Measurements from ENCODE around the gene BIN1.
A peak's percentile ranks its signal among the peaks of the same experiment; 100 is the strongest.

BIN1 gene

DNA sequence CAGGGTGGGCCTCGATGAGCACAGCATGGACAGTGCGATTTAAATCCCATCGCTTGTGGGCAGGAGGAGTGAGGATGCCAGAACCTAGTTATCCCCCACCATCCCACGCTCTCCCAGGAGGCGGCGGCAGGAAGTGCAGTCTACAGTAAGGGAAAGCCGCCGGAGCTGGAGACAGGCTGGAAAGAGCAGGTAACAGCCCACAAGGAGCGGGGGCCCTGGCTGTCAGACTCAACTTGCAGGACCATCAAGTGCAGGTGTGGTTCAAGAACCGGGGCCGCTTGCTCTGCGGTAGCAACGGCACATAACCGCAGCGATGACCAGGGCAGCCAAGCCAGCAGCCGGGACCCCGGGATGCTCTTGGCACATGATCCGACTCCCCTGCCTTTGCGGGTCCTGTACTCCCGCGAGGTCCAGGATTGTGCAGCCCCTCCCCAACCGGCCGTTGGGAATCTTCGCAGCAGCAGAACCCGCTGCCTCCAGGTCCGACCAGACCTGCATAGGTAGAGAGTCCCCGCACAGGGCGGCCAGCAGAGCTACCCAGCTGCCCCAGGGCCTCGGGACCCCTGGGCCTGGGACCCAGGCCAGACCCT lies 82.1 kb downstream of the BIN1 start:
- Histone ChIP-seq H3K36me3 (ENCODE audit: control insufficient read depth in 1 of 2, insufficient read depth in 2 of 2, low read length in 2 of 2) (no peaks in the 10 kb centered on the region), H2BK12ac (ENCODE audit: low read length) (no peak overlapping the region), H3K4ac (ENCODE audit: low read depth, low read length) (no peak overlapping the region), H3K4me1 (ENCODE audit: control insufficient read depth in 1 of 2, insufficient read depth in 2 of 2, low read length in 2 of 2) (peaks cover 5 to 7% of the 10 kb centered on the region in 2 experiments), H3K9ac (ENCODE audit: low read length) (no peak overlapping the region), H3K9me3 (ENCODE audit: insufficient read depth, low read depth, low read length) (no peaks in the 10 kb centered on the region), H2AK5ac (ENCODE audit: low read length) (no peak overlapping the region), H2BK5ac (ENCODE audit: low read depth, low read length, poor library complexity) (no peak overlapping the region), H3K79me2 (ENCODE audit: control insufficient read depth, insufficient read depth, low read length, poor library complexity) (no peaks in the 10 kb centered on the region), H4K12ac (ENCODE audit: low read depth, low read length) (no peak overlapping the region), H4K8ac (ENCODE audit: low read depth, low read length) (peak overlapping the region; percentile 6), H3K18ac (ENCODE audit: low read length) (no peak overlapping the region), H3K4me3 (ENCODE audit: low read depth, low read length) (peak overlapping the region; percentile 68), H3K4me2 (ENCODE audit: low read length) (peak overlapping the region; percentile 74), H2BK120ac (ENCODE audit: insufficient read depth, low read length, poor library complexity) (no peak overlapping the region), H3K27me3 (ENCODE audit: insufficient read depth, low read length) (no peaks in the 10 kb centered on the region), H3K14ac (ENCODE audit: low read length) (no peak overlapping the region), H4K91ac (ENCODE audit: low read depth, low read length) (no peak overlapping the region), H3K23ac (ENCODE audit: low read length) (no peak overlapping the region), H2AFZ (ENCODE audit: insufficient read depth, low read length, poor library complexity) (peak overlapping the region; percentile 56), H3K27ac (ENCODE audit: low read depth, low read length) (no peak overlapping the region), H3K79me1 (ENCODE audit: low read length) (peaks cover 2% of the 10 kb centered on the region)
- DNase-seq: no peak
- WGBS (ENCODE audit: extremely low coverage, insufficient coverage, insufficient read length): no CpG with 5 or more reads among the region's 29 CpGs

DNA sequence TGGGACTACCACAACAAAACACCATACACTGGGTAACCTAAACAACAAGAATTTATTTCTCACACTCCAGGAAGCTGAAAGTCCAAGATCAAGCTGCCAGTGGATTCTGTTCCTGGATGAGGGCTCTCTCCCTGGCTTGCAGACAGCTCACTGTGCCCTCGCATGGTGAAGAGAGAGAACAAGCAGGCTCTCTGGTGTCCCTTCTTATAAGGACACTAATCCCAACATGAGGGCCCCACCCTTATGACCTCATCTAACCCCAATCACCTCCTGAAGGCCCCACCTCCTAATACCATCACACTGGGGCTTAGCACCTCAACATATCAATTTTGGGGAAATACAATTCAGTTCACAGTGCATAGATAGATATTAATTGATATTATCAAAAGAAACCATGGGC lies 83.5 kb downstream of the BIN1 start:
- no peak overlapping the region for H3K9ac ChIP-seq (ENCODE audit: low read length)
- H2BK5ac ChIP-seq (ENCODE audit: low read depth, low read length, poor library complexity): no peak overlapping the region
- no peak overlapping the region for H2BK120ac ChIP-seq (ENCODE audit: insufficient read depth, low read length, poor library complexity)
- no peaks in the 10 kb centered on the region for H3K36me3 ChIP-seq (ENCODE audit: control insufficient read depth in 1 of 2, insufficient read depth in 2 of 2, low read length in 2 of 2)
- no peak overlapping the region for H4K12ac ChIP-seq (ENCODE audit: low read depth, low read length)
- H3K4ac ChIP-seq (ENCODE audit: low read depth, low read length): no peak overlapping the region
- peaks cover 2% of the 10 kb centered on the region for H3K79me1 ChIP-seq (ENCODE audit: low read length)
- H2BK12ac ChIP-seq (ENCODE audit: low read length): no peak overlapping the region
- H2AK5ac ChIP-seq (ENCODE audit: low read length): no peak overlapping the region
- no peaks in the 10 kb centered on the region for H3K27me3 ChIP-seq (ENCODE audit: insufficient read depth, low read length)
- no peaks in the 10 kb centered on the region for H3K9me3 ChIP-seq (ENCODE audit: insufficient read depth, low read depth, low read length)
- no peak overlapping the region for H3K27ac ChIP-seq (ENCODE audit: low read depth, low read length)
- H3K4me1 ChIP-seq (ENCODE audit: control insufficient read depth in 1 of 2, insufficient read depth in 2 of 2, low read length in 2 of 2): peaks cover 5 to 7% of the 10 kb centered on the region in 2 experiments
- H4K91ac ChIP-seq (ENCODE audit: low read depth, low read length): no peak overlapping the region
- H3K4me3 ChIP-seq (ENCODE audit: low read depth, low read length): no peak overlapping the region
- H3K79me2 ChIP-seq (ENCODE audit: control insufficient read depth, insufficient read depth, low read length, poor library complexity): no peaks in the 10 kb centered on the region
- WGBS (ENCODE audit: extremely low coverage, insufficient coverage, insufficient read length): no CpG with 5 or more reads among the region's 1 CpG
- no peak for DNase-seq
- no peak overlapping the region for H3K18ac ChIP-seq (ENCODE audit: low read length)
- H3K14ac ChIP-seq (ENCODE audit: low read length): no peak overlapping the region
- no peak overlapping the region for H3K4me2 ChIP-seq (ENCODE audit: low read length)
- no peak overlapping the region for H2AFZ ChIP-seq (ENCODE audit: insufficient read depth, low read length, poor library complexity)
- H4K8ac ChIP-seq (ENCODE audit: low read depth, low read length): no peak overlapping the region
- H3K23ac ChIP-seq (ENCODE audit: low read length): no peak overlapping the region

DNA sequence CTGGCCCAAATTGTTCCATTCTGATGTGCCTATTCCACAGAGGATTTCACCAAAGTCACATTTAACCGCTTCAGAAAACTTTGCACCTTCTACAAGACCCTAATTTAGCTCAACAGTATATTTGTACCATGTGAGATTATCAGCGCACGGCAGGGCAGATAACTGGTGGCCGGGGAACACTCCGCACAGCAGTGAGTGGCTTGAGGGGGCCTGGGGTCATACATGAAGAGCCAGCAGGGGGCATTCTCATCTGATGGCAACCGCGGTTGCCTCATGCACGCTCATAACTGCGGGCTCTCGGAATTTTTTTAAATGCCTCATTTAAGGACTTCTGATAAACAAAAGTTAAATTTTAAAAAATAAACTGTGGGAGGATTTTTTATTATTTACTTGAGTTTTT lies 84.1 kb downstream of the BIN1 start:
- no peaks in the 10 kb centered on the region for H3K9me3 ChIP-seq (ENCODE audit: insufficient read depth, low read depth, low read length)
- DNase-seq: peak in 1 of 2 donors; percentile 10
- no peak overlapping the region for H3K23ac ChIP-seq (ENCODE audit: low read length)
- no peak overlapping the region for H3K4ac ChIP-seq (ENCODE audit: low read depth, low read length)
- no peak overlapping the region for H3K4me3 ChIP-seq (ENCODE audit: low read depth, low read length)
- H3K18ac ChIP-seq (ENCODE audit: low read length): no peak overlapping the region
- no peak overlapping the region for H3K14ac ChIP-seq (ENCODE audit: low read length)
- H2BK120ac ChIP-seq (ENCODE audit: insufficient read depth, low read length, poor library complexity): no peak overlapping the region
- H2AFZ ChIP-seq (ENCODE audit: insufficient read depth, low read length, poor library complexity): no peak overlapping the region
- no peak overlapping the region for H4K91ac ChIP-seq (ENCODE audit: low read depth, low read length)
- no peak overlapping the region for H4K8ac ChIP-seq (ENCODE audit: low read depth, low read length)
- H3K27me3 ChIP-seq (ENCODE audit: insufficient read depth, low read length): no peaks in the 10 kb centered on the region
- no peaks in the 10 kb centered on the region for H3K79me2 ChIP-seq (ENCODE audit: control insufficient read depth, insufficient read depth, low read length, poor library complexity)
- no peak overlapping the region for H2BK12ac ChIP-seq (ENCODE audit: low read length)
- peaks cover 5 to 7% of the 10 kb centered on the region in 2 experiments for H3K4me1 ChIP-seq (ENCODE audit: control insufficient read depth in 1 of 2, insufficient read depth in 2 of 2, low read length in 2 of 2)
- H2BK5ac ChIP-seq (ENCODE audit: low read depth, low read length, poor library complexity): no peak overlapping the region
- H3K36me3 ChIP-seq (ENCODE audit: control insufficient read depth in 1 of 2, insufficient read depth in 2 of 2, low read length in 2 of 2): no peaks in the 10 kb centered on the region
- H3K9ac ChIP-seq (ENCODE audit: low read length): no peak overlapping the region
- H3K27ac ChIP-seq (ENCODE audit: low read depth, low read length): no peak overlapping the region
- no CpG with 5 or more reads among the region's 10 CpGs for WGBS (ENCODE audit: extremely low coverage, insufficient coverage, insufficient read length)
- peaks cover 2% of the 10 kb centered on the region for H3K79me1 ChIP-seq (ENCODE audit: low read length)
- no peak overlapping the region for H3K4me2 ChIP-seq (ENCODE audit: low read length)
- H2AK5ac ChIP-seq (ENCODE audit: low read length): no peak overlapping the region
- no peak overlapping the region for H4K12ac ChIP-seq (ENCODE audit: low read depth, low read length)

DNA sequence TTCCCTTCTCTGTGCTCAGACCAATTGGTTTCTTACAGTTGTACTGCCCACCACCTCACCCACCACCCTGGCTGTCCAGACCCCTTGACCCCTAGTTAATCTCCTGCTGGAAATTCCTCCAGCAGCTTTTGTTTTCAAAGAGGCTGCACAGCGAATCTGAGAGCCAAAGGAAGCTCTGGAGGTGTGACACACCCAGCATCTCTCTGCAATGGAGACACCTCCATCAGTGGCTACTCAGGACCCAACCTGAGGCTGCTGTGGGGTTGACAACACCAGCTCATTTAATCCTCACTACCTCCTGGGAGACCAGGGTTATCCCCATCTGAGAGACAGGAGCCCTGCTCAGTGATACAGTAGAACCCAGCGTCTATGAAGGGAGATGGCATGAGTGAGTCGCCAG lies 86.4 kb downstream of the BIN1 start:
- Histone ChIP-seq H2BK12ac (ENCODE audit: low read length) (no peak overlapping the region), H3K4ac (ENCODE audit: low read depth, low read length) (no peak overlapping the region), H3K4me1 (ENCODE audit: control insufficient read depth in 1 of 2, insufficient read depth in 2 of 2, low read length in 2 of 2) (peaks cover 5 to 7% of the 10 kb centered on the region in 2 experiments), H4K12ac (ENCODE audit: low read depth, low read length) (no peak overlapping the region), H2BK120ac (ENCODE audit: insufficient read depth, low read length, poor library complexity) (no peak overlapping the region), H3K27me3 (ENCODE audit: insufficient read depth, low read length) (no peaks in the 10 kb centered on the region), H3K79me1 (ENCODE audit: low read length) (peaks cover 2% of the 10 kb centered on the region), H3K79me2 (ENCODE audit: control insufficient read depth, insufficient read depth, low read length, poor library complexity) (no peaks in the 10 kb centered on the region), H3K9ac (ENCODE audit: low read length) (no peak overlapping the region), H4K8ac (ENCODE audit: low read depth, low read length) (no peak overlapping the region), H3K23ac (ENCODE audit: low read length) (no peak overlapping the region), H3K18ac (ENCODE audit: low read length) (no peak overlapping the region), H2AK5ac (ENCODE audit: low read length) (no peak overlapping the region), H4K91ac (ENCODE audit: low read depth, low read length) (no peak overlapping the region), H3K9me3 (ENCODE audit: insufficient read depth, low read depth, low read length) (no peaks in the 10 kb centered on the region), H3K4me2 (ENCODE audit: low read length) (no peak overlapping the region), H3K27ac (ENCODE audit: low read depth, low read length) (no peak overlapping the region), H3K14ac (ENCODE audit: low read length) (no peak overlapping the region), H2BK5ac (ENCODE audit: low read depth, low read length, poor library complexity) (no peak overlapping the region), H3K36me3 (ENCODE audit: control insufficient read depth in 1 of 2, insufficient read depth in 2 of 2, low read length in 2 of 2) (no peaks in the 10 kb centered on the region), H2AFZ (ENCODE audit: insufficient read depth, low read length, poor library complexity) (no peak overlapping the region), H3K4me3 (ENCODE audit: low read depth, low read length) (no peak overlapping the region)
- no CpG with 5 or more reads among the region's 3 CpGs for WGBS (ENCODE audit: extremely low coverage, insufficient coverage, insufficient read length)
- DNase-seq: no peak
